Endothelial cell of umbilical vein (primary cell): ENCODE data around the gene SLC5A1. TPM values are rescaled to one million over a fixed set of nuclear protein-coding genes. Genes with fewer than 3 reads are reported as not detected.

Experiments
- BruUV-seq: library from RNA; stranded (reverse); fragments of 400-500 nt; replicated peaks from 2 replicates; lab custom pipeline; 2021; lab: Mats Ljungman, UMichigan
- CTCF ChIA-PET: fragments of 300-600, 350-600 bp; sonication (Branson Sonifier 250); formaldehyde crosslinking; loops from one replicate; lab custom pipeline; 2021; ENCODE audit warnings: antibody characterized with exemption, inconsistent platforms; lab: Charles Lee
- POLR2A ChIA-PET: fragments of 300-600, 350-600 bp; sonication (Branson Sonifier 250); formaldehyde crosslinking; loops from one replicate; lab custom pipeline; 2021; ENCODE audit warnings: antibody characterized with exemption, inconsistent platforms; lab: Charles Lee
- DNase-seq: peaks from one replicate; pipeline ENCODE4 v3.0.0-alpha.2; 2011; ENCODE audit warnings: low read depth, low spot score
- FAIRE-seq: peaks from 2 replicates; lab custom pipeline; 2011; peaks lifted over from hg19 to GRCh38; lab: Jason Lieb, UNC
- H2AFZ ChIP-seq: 2 replicates; pipeline ENCODE4 v1.6.0; 2012; ENCODE audit warnings: low read depth, low read length, control low read depth, inconsistent platforms
- H3K27ac ChIP-seq: 2 replicates; pipeline ENCODE4 v1.5.1; 2011; ENCODE audit warnings: low read depth, mild to moderate bottlenecking, control low read depth, low read length, moderate library complexity; ENCODE audit not compliant: insufficient read depth
- H3K27me3 ChIP-seq, 2 experiments: 2 replicates each; pipeline versions ENCODE4 v1.6.0 to v1.6.1; 2011; ENCODE audit warnings: low read length in 2 of 2, mixed read lengths in 1 of 2; ENCODE audit not compliant: control insufficient read depth in 2 of 2, insufficient read depth in 2 of 2
- H3K36me3 ChIP-seq, 2 experiments: 2 replicates in 1 of 2; 3 replicates in 1 of 2; pipeline ENCODE4 v1.5.1; 2011; ENCODE audit warnings: low read length in 2 of 2, mild to moderate bottlenecking in 1 of 2, moderate library complexity in 1 of 2; ENCODE audit not compliant: control insufficient read depth in 2 of 2, insufficient read depth in 2 of 2; ENCODE audit errors: extremely low read depth in 1 of 2
- H3K4me1 ChIP-seq: 3 replicates; pipeline ENCODE4 v1.5.1; 2011; ENCODE audit warnings: mild to moderate bottlenecking, low read length; ENCODE audit not compliant: control insufficient read depth, insufficient read depth; ENCODE audit errors: extremely low read depth
- H3K4me2 ChIP-seq: 2 replicates; pipeline ENCODE4 v1.6.1; 2011; ENCODE audit warnings: low read length, control low read depth, mixed read lengths; ENCODE audit not compliant: insufficient read depth
- H3K4me3 ChIP-seq, 3 experiments: fragments of 200-600 bp in 1 of 3; sonication (generic), shearing (Covaris generic) in 1 of 3; replicated peaks in 1 of 3; 2 replicates each; pipeline ENCODE4 v1.5.1; 2011 to 2016; ENCODE audit warnings: control low read depth in 3 of 3, low read length in 3 of 3, mild to moderate bottlenecking in 2 of 3, inconsistent platforms in 1 of 3, low read depth in 1 of 3, moderate library complexity in 1 of 3; ENCODE audit not compliant: insufficient read depth in 1 of 3
- H3K79me2 ChIP-seq: 2 replicates; pipeline ENCODE4 v1.6.0; 2012; ENCODE audit warnings: low read length, inconsistent platforms; ENCODE audit not compliant: control insufficient read depth, insufficient read depth
- H3K9ac ChIP-seq: replicated peaks from 2 replicates; pipeline ENCODE3; 2011; ENCODE audit warnings: low read length, control low read depth; ENCODE audit not compliant: insufficient read depth; ENCODE audit errors: extremely low read depth
- H3K9me1 ChIP-seq: replicated peaks from 3 replicates; pipeline ENCODE4 v1.6.0; 2011; ENCODE audit warnings: mild to moderate bottlenecking, low read length; ENCODE audit not compliant: control insufficient read depth, insufficient read depth; ENCODE audit errors: extremely low read depth
- H3K9me3 ChIP-seq: replicated peaks from 2 replicates; pipeline ENCODE4 v1.5.1; 2012; ENCODE audit warnings: low read length, inconsistent platforms; ENCODE audit not compliant: control insufficient read depth, insufficient read depth
- H4K20me1 ChIP-seq: replicated peaks from 2 replicates; pipeline ENCODE3; 2011; ENCODE audit warnings: mild to moderate bottlenecking, low read length; ENCODE audit not compliant: control insufficient read depth, insufficient read depth; ENCODE audit errors: extremely low read depth
- EZH2 ChIP-seq: IDR thresholded peaks from 2 replicates; pipeline ENCODE4 v1.6.1; 2012; ENCODE audit warnings: borderline replicate concordance, low read depth, mild to moderate bottlenecking, moderate library complexity, low read length, inconsistent platforms; ENCODE audit not compliant: severe bottlenecking
- MYC ChIP-seq: IDR thresholded peaks from one replicate; pipeline ENCODE4 v1.6.1; 2011; ENCODE audit warnings: mild to moderate bottlenecking, low read depth, low read length
- POLR2AphosphoS5 ChIP-seq: IDR thresholded peaks from 2 replicates; pipeline ENCODE4 v1.6.1; 2012; ENCODE audit warnings: low read depth, mild to moderate bottlenecking, control low read depth, low read length, moderate library complexity; ENCODE audit not compliant: insufficient read depth
- dilution Hi-C: fragments of 300-500 bp; cut with MboI; formaldehyde crosslinking; loops from one replicate; pipeline ENCODE4 v1.15.0; 2019; ENCODE audit warnings: low sequenced_read_pairs; ENCODE audit not compliant: extremely low pct_ligation_motif_present
- intact Hi-C: fragments of 100-400 bp; cut with micrococcal nuclease; formaldehyde crosslinking; loops from one replicate; pipeline ENCODE4 v1.10.0; 2022
- polyA plus RNA-seq, 4 experiments: library from polyadenylated mRNA; depleted of rRNA in 3 of 4; stranded (reverse) in 3 of 4; unstranded in 1 of 4; fragments of >200 nt; gene quantifications; 2 replicates each; pipeline versions ENCODE4 v1.2.1 to v1.2.3, GENCODE V29; 2011 to 2012; ENCODE audit warnings: missing spikeins in 1 of 4
- total RNA-seq: library from RNA; stranded (reverse); gene quantifications from 2 replicates; pipeline ENCODE4 v1.2.3, GENCODE V29; 2021
- TF ChIP-seq, protein P1 (sequence below), 2 donors: IDR thresholded peaks; 1 replicate in 1 of 2; 2 replicates in 1 of 2; pipeline ENCODE4 v1.5.1; 2011; ENCODE audit warnings: low read length in 2 of 2, mild to moderate bottlenecking in 2 of 2, moderate library complexity in 2 of 2, control low read depth in 1 of 2, inconsistent platforms in 1 of 2, low read depth in 1 of 2; ENCODE audit not compliant: insufficient read depth in 1 of 2; ENCODE audit errors: extremely low read depth in 1 of 2
- TF ChIP-seq, protein P2 (sequence below): IDR thresholded peaks from 2 replicates; pipeline ENCODE4 v1.6.1; 2011; ENCODE audit not compliant: insufficient read depth, insufficient read length

SLC5A1 gene
- total and polyA plus RNA-seq, 2 donors (not counting 3 experiments of a cell fraction or from before 2014, with no cell fraction given), result not detected

- Histone ChIP-seq H3K4me1 (no peaks in the 10 kb centered on the region), H4K20me1 (no peaks in the 10 kb centered on the region), H3K36me3 (no peaks in the 10 kb centered on the region), H3K27ac (no peak overlapping the region), H3K4me2 (no peak overlapping the region), H3K79me2 (no peaks in the 10 kb centered on the region), H3K9me1 (no peaks in the 10 kb centered on the region), H3K4me3 (no peak overlapping the region), H3K9ac (no peak overlapping the region), H3K9me3 (no peaks in the 10 kb centered on the region), H2AFZ (no peak overlapping the region), H3K27me3 (peaks cover 3 to 4% of the 10 kb centered on the region in 2 experiments)
- intact Hi-C loops, result no loop called here
- CTCF ChIA-PET, result no interaction called here
- no TSS peak for BruUV-seq
- dilution Hi-C loops, result no loop called here
- TF ChIP-seq, protein P1, sequence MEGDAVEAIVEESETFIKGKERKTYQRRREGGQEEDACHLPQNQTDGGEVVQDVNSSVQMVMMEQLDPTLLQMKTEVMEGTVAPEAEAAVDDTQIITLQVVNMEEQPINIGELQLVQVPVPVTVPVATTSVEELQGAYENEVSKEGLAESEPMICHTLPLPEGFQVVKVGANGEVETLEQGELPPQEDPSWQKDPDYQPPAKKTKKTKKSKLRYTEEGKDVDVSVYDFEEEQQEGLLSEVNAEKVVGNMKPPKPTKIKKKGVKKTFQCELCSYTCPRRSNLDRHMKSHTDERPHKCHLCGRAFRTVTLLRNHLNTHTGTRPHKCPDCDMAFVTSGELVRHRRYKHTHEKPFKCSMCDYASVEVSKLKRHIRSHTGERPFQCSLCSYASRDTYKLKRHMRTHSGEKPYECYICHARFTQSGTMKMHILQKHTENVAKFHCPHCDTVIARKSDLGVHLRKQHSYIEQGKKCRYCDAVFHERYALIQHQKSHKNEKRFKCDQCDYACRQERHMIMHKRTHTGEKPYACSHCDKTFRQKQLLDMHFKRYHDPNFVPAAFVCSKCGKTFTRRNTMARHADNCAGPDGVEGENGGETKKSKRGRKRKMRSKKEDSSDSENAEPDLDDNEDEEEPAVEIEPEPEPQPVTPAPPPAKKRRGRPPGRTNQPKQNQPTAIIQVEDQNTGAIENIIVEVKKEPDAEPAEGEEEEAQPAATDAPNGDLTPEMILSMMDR (IDR thresholded peaks at IDR 0.05; ENCODE audit: extremely low read depth in 1 of 2, insufficient read depth in 1 of 2, low read depth in 1 of 2, low read length in 2 of 2), result no peak
- no peak for TF ChIP-seq MYC
- no peak for DNase-seq
- FAIRE-seq, result no peak
- POLR2A ChIA-PET, result no interaction called here
Observed at GRCh38 chr22:32067613-32068012, 24.6 kb downstream of the SLC5A1 start.

DNA sequence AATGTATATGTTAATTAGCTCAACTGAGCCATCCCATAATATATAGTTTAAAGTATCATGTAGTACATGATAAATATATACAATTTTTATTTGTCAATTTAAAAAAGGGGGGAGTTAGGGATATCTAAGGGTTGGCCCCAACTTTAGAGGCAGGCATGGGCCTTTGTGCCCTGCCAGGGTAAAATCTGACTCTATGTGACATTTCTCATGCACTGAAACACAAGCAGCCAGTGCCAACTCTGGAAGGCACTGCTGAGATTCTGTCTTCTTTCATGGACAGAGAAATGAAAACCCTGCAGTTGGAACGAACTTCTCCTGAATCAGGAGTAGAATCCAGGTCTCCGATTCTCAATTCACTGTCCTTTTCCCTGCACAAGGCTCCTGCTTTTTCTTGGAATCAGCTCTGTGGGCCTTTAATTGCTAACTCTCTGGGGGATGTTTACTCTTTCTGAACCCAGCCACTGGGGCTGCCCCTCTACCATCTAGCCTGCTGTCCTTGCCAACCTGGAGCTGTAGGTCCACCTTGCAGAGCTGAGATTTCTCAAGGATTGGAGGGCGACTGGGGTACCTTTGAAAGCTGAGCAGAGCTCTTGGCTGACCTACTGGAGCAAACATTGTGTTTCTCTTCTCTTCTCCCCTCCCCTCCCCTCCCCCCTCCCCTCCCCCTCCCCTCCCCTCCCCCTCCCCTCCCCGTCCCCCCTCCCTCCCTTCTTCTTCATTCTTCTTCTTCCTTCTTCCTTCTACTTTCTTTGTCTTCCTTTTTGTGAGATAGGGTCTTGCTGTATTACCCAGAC, 26.7 kb downstream of the SLC5A1 start:
- dilution Hi-C loops (no loop called here), intact Hi-C loops (no loop called here)
- Histone ChIP-seq H3K4me1 (no peaks in the 10 kb centered on the region), H3K4me2 (no peak overlapping the region), H2AFZ (no peak overlapping the region), H3K27me3 (peaks cover 3 to 9% of the 10 kb centered on the region in 2 experiments), H3K9ac (no peak overlapping the region), H3K9me1 (no peaks in the 10 kb centered on the region), H3K27ac (no peak overlapping the region), H3K9me3 (no peaks in the 10 kb centered on the region), H3K4me3 (no peak overlapping the region), H3K79me2 (no peaks in the 10 kb centered on the region), H4K20me1 (no peaks in the 10 kb centered on the region), H3K36me3 (no peaks in the 10 kb centered on the region)
- POLR2A ChIA-PET, result no interaction called here
- FAIRE-seq, result no peak
- BruUV-seq, result no TSS peak
- DNase-seq, result no peak
- CTCF ChIA-PET, result no interaction called here
- TF ChIP-seq, protein P2, sequence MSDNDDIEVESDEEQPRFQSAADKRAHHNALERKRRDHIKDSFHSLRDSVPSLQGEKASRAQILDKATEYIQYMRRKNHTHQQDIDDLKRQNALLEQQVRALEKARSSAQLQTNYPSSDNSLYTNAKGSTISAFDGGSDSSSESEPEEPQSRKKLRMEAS, result no peak
- TF ChIP-seq, protein P1 (IDR thresholded peaks at IDR 0.05; ENCODE audit: extremely low read depth in 1 of 2, insufficient read depth in 1 of 2, low read depth in 1 of 2, low read length in 2 of 2), result no peak
- TF ChIP-seq EZH2 (no peak), POLR2AphosphoS5 (no peak)
